Stimulated activated effector memory CD8-positive, alpha-beta T cell treated with anti-CD3 and anti-CD28 coated beads, Interleukin-12 subunit alpha, Interleukin-12 subunit beta, amount 100 ng/mL, for 72 hours (primary cell): ENCODE measurements around the gene RNASE9.
A peak's percentile ranks its signal among the peaks of the same experiment; 100 is the strongest.
"Not testable (repeated sequence)": the region's sequence is repeated elsewhere in the genome, so short reads cannot be mapped to it uniquely, and the experiment has no call there.

Experiments
- ATAC-seq: fragments of 150-1000 bp; cut with Tn5 transposase; 2 replicates; pipeline ENCODE4 v1.10.0; 2021
- DNase-seq, 2 donors: peaks; one replicate each; pipeline ENCODE4 v3.0.0; 2021 to 2022; ENCODE audit warnings: low spot score in 2 of 2
- H3K27ac Mint-ChIP-seq: one replicate; pipeline ENCODE4 v1.8.0; 2022; ENCODE audit warnings: mild to moderate bottlenecking, mixed read lengths
- H3K36me3 Mint-ChIP-seq: one replicate; pipeline ENCODE4 v1.8.0; 2022; ENCODE audit warnings: mild to moderate bottlenecking, mixed read lengths
- H3K4me1 Mint-ChIP-seq: one replicate; pipeline ENCODE4 v1.8.0; 2022; ENCODE audit warnings: mixed read lengths
- H3K4me3 Mint-ChIP-seq: one replicate; pipeline ENCODE4 v1.8.0; 2022; ENCODE audit warnings: mild to moderate bottlenecking, mixed read lengths
- H3K9me3 Mint-ChIP-seq: one replicate; pipeline ENCODE4 v1.8.0; 2022; ENCODE audit warnings: mixed read lengths

RNASE9 gene

DNA sequence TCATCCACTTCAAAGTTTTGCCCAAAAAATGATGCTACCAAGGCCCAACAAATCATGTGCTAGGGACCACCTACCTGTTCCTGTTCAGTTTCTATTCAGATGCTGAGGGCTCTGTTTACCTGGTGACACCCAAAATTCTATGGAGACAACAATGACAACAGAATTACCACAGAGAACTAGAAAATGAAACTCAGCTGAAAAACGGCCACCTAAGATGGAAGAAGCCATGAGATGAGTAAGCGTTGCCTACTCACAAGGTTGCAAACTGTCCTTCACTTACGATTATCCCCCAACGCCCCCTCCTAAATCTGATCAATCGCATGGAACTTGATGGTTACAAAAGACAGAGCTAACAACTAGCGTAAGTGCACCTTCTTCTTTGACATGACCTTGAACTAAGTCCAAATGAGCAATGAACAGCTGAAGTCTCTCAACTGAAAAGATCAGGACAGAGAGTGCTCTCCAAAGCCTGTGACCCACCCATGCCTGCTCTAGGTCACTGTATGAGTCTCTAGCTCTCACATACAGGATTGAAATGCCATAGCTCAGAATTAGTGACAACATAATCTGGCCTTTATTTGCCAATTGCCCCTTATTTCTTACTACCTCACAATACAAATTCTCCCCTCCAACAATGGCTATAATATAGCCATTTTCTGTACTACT, 26.8 kb upstream of the RNASE9 start, which contains the start of gene RNASE11:
Gene RNASE11, minus strand, starts transcription at position 513 of the 666 bp plus-strand sequence.
- H3K4me3 Mint-ChIP-seq, result no peak within 1 kb of the TSS
- ATAC-seq, result peak; percentile 75
- H3K36me3 Mint-ChIP-seq, result no peaks in the 10 kb centered on the region

GRCh38 chr14:20583908-20584307, 23.1 kb upstream of the RNASE9 start:
- no peaks in the 10 kb centered on the region for H3K36me3 Mint-ChIP-seq
- no peak overlapping the region for H3K27ac Mint-ChIP-seq
- H3K9me3 Mint-ChIP-seq, result no peaks in the 10 kb centered on the region
- no peak for ATAC-seq
- no peak overlapping the region for H3K4me3 Mint-ChIP-seq
- DNase-seq, result no peak
- H3K4me1 Mint-ChIP-seq, result no peaks in the 10 kb centered on the region

More for the DNA sequence above, 26.8 kb upstream of the RNASE9 start, which contains the start of gene RNASE11:
- H3K4me1 Mint-ChIP-seq, result no peaks in the 10 kb centered on the region
- peak in 1 of 2 donors; percentile 52 for DNase-seq
- H3K9me3 Mint-ChIP-seq, result no peaks in the 10 kb centered on the region
- no peak within 1 kb of the TSS for H3K27ac Mint-ChIP-seq

GRCh38 chr14:20583142-20583541, 22.3 kb upstream of the RNASE9 start:
- no peak for ATAC-seq
- Mint-ChIP-seq H3K4me3 (no peak overlapping the region), H3K4me1 (no peaks in the 10 kb centered on the region), H3K27ac (no peak overlapping the region), H3K9me3 (no peaks in the 10 kb centered on the region), H3K36me3 (no peaks in the 10 kb centered on the region)
- DNase-seq, result no peak

- DNase-seq (no peak), ATAC-seq (no peak)
- Mint-ChIP-seq H3K36me3 (no peaks in the 10 kb centered on the region), H3K9me3 (no peaks in the 10 kb centered on the region), H3K27ac (no peak overlapping the region), H3K4me1 (no peaks in the 10 kb centered on the region), H3K4me3 (no peak overlapping the region)
Measured at GRCh38 chr14:20580242-20580641, 19.4 kb upstream of the RNASE9 start.

GRCh38 chr14:20578784-20579502, 18.1 kb upstream of the RNASE9 start:
- Mint-ChIP-seq H3K27ac (no peak overlapping the region), H3K9me3 (no peaks in the 10 kb centered on the region), H3K36me3 (no peaks in the 10 kb centered on the region), H3K4me1 (no peaks in the 10 kb centered on the region), H3K4me3 (no peak overlapping the region)
- ATAC-seq (no peak), DNase-seq (no peak)

DNA sequence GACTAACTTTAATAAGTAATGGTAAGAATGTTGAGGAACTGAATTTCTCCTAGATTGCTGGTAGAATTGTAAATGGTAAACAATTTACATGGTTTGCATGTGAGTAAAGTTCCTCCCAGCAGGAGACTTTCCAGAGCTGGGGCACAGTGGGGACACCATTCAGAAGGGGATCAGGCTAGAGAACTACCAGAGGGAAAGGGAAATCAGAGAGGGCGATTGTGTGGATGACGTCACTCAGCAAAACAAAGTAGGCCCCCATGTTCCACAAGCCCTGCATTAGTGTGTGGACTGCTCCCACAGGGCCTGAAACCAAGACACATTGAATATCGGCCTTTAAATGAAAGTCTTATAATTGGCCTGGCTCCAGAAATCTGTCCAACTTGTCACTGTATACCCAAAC, 17.5 kb upstream of the RNASE9 start:
- Mint-ChIP-seq H3K4me1 (no peaks in the 10 kb centered on the region), H3K27ac (no peak overlapping the region), H3K36me3 (no peaks in the 10 kb centered on the region), H3K9me3 (no peaks in the 10 kb centered on the region), H3K4me3 (no peak overlapping the region)
- no peak for DNase-seq
- ATAC-seq, result no peak

DNA sequence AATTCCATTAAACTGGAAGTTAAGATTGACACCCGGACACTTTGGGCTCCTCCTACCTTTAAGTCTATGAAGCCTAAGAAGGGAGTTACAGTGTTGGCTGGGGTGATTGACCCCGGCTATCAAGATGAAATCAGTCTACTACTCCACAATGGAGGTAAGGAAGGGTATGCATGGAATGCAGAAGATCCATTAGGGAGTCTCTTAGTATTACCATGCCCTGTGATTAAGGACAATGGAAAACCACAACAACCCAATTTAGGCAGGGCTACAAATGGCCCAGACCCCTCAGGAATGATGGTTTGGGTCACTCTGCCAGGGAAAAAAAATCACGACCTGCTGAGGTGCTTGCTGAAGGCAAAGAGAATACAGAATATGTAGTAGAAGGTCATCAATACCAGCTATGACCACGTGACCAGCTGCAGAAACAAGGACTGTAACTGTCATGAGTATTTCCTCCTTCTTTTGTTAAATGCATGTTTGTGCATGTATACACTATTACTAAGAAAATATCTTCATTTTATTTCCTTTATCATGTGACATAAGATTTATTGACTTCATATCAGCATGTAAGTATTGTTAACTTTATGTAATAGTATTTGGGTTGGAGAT, 11.6 kb upstream of the RNASE9 start:
- not testable (repeated sequence) for DNase-seq, H3K4me3 Mint-ChIP-seq, H3K9me3 Mint-ChIP-seq, ATAC-seq, H3K4me1 Mint-ChIP-seq, H3K36me3 Mint-ChIP-seq, H3K27ac Mint-ChIP-seq

GRCh38 chr14:20570720-20571119, 9.9 kb upstream of the RNASE9 start:
- not testable (repeated sequence) for ATAC-seq, H3K27ac Mint-ChIP-seq, H3K4me1 Mint-ChIP-seq, DNase-seq, H3K9me3 Mint-ChIP-seq, H3K4me3 Mint-ChIP-seq, H3K36me3 Mint-ChIP-seq

GRCh38 chr14:20569865-20570264, 9.0 kb upstream of the RNASE9 start:
- H3K4me3 Mint-ChIP-seq, H3K9me3 Mint-ChIP-seq, H3K27ac Mint-ChIP-seq, H3K36me3 Mint-ChIP-seq, DNase-seq, H3K4me1 Mint-ChIP-seq, ATAC-seq: not testable (repeated sequence)

DNA sequence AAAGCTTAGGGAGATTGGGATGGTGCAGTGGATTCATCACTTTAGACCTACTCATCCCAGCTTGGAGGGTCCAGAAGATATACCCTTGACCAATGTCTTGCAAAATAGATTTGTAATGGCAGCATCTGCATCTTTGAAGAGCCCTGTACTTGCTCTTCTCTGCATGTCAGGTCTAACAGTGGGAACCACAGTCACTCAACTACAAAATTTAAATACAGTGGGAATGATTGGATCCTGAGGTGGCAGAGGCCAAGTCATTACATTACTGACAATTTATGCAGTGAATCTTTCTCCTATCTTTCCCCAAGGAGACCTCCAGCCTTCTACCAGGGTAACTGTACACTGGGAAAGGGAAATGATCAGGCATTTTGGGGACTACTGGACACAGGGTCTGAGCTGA, 8.2 kb upstream of the RNASE9 start:
- Mint-ChIP-seq H3K36me3 (no peaks in the 10 kb centered on the region), H3K4me1 (peaks cover 7% of the 10 kb centered on the region), H3K9me3 (no peaks in the 10 kb centered on the region), H3K27ac (no peak overlapping the region), H3K4me3 (no peak overlapping the region)
- DNase-seq, result no peak
- ATAC-seq, result no peak

DNA sequence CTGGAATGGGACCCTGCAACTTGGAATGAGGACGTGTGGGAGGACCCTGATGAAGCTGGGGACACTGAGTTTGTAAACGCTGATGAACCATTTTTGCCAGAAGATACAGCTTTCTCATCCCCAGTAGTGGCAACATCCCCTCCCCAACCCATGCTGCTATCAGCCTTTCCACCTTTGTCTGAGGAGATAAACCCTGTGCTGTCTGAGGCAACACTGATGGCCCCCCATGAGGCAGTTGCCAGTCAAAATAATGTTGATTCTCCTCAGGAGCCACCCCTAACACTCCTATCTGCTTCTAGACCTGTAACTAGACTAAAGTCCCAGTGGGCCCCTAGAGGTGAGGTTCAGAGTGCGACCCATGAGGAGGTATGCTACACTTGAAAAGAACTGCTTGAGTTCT, 7.5 kb upstream of the RNASE9 start:
- ATAC-seq, result no peak
- no peak for DNase-seq

GRCh38 chr14:20567199-20567598, 6.4 kb upstream of the RNASE9 start:
- not testable (repeated sequence) for H3K27ac Mint-ChIP-seq, ATAC-seq, H3K9me3 Mint-ChIP-seq, H3K4me3 Mint-ChIP-seq, DNase-seq, H3K4me1 Mint-ChIP-seq, H3K36me3 Mint-ChIP-seq

More for the DNA sequence above, 7.5 kb upstream of the RNASE9 start:
- Mint-ChIP-seq H3K36me3 (no peaks in the 10 kb centered on the region), H3K4me3 (no peak overlapping the region), H3K4me1 (peaks cover 7% of the 10 kb centered on the region), H3K27ac (no peak overlapping the region), H3K9me3 (no peaks in the 10 kb centered on the region)

GRCh38 chr14:20564501-20564997, 3.7 kb upstream of the RNASE9 start:
- Mint-ChIP-seq H3K9me3 (no peaks in the 10 kb centered on the region), H3K27ac (no peak overlapping the region), H3K4me3 (no peak overlapping the region)

GRCh38 chr14:20563971-20564370, 3.1 kb upstream of the RNASE9 start:
- H3K36me3 Mint-ChIP-seq, result no peaks in the 10 kb centered on the region
- ATAC-seq (no peak), DNase-seq (no peak)
- no peak overlapping the region for H3K27ac Mint-ChIP-seq
- no peaks in the 10 kb centered on the region for H3K9me3 Mint-ChIP-seq
- no peaks in the 10 kb centered on the region for H3K4me1 Mint-ChIP-seq
- H3K4me3 Mint-ChIP-seq, result no peak overlapping the region

More at GRCh38 chr14:20564501-20564997, 3.7 kb upstream of the RNASE9 start:
- H3K4me1 Mint-ChIP-seq, result no peaks in the 10 kb centered on the region
- ATAC-seq, result no peak
- H3K36me3 Mint-ChIP-seq, result no peaks in the 10 kb centered on the region
- no peak for DNase-seq

DNA sequence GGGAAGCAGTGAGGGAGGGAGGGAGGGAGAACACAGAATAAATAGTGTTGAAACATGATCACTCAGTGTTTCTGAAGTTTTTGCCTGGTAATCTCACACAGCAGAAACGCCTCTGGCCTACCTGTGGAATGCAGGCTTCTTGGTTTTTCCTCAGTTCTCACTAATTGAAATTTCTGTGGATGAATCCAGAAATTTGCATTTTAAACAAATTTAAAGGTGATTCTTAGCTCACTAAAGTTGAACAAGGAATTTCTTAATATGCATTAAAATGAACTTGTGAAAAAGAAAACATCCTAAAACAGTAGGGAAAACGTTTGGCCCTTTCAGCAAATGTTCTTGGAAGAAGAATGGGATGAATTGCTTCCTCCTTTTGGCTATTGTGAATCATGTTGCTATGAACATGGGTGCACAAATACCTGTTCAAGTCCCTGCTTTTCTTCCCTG, 1.4 kb downstream of the RNASE9 start:
- Mint-ChIP-seq H3K27ac (no peak overlapping the region), H3K4me1 (no peaks in the 10 kb centered on the region), H3K4me3 (no peak overlapping the region), H3K9me3 (no peaks in the 10 kb centered on the region), H3K36me3 (no peaks in the 10 kb centered on the region)
- no peak for ATAC-seq
- no peak for DNase-seq

GRCh38 chr14:20557212-20557542, 3.7 kb downstream of the RNASE9 start:
- ATAC-seq, result no peak
- H3K27ac Mint-ChIP-seq, result no peak overlapping the region
- H3K4me1 Mint-ChIP-seq, result no peaks in the 10 kb centered on the region
- H3K9me3 Mint-ChIP-seq, result no peaks in the 10 kb centered on the region
- H3K4me3 Mint-ChIP-seq, result no peak overlapping the region
- no peak for DNase-seq
- no peaks in the 10 kb centered on the region for H3K36me3 Mint-ChIP-seq
